Skin epidermis (tissue), 12 donors: ENCODE data around the gene PTMS.
A peak's percentile ranks its signal among the peaks of the same experiment; 100 is the strongest.
"Not testable (repeated sequence)": the region's sequence is repeated elsewhere in the genome, so short reads cannot be mapped to it uniquely, and the experiment has no call there.

Experiments
- H3K27ac ChIP-seq, 21 experiments: fragments of 200-600 bp; sonication (generic) in 11 of 21; one replicate each; pipeline ENCODE4 v1.5.0; 2020; ENCODE audit warnings: mild to moderate bottlenecking in 3 of 21, inconsistent platforms in 2 of 21, moderate library complexity in 2 of 21
- H3K4me3 ChIP-seq, 7 experiments: fragments of 200-600 bp; sonication (generic) in 2 of 7; one replicate each; pipeline ENCODE4 v1.5.0; 2020; ENCODE audit warnings: inconsistent platforms in 2 of 7, mild to moderate bottlenecking in 2 of 7, moderate library complexity in 1 of 7

Gene PTMS

GRCh38 chr12:6765634-6766581 lies at the start of gene PTMS:
Gene PTMS (plus strand): TSS chr12:6766363. CDS start chr12:6766706, 343 bp downstream.
- peak within 1 kb of the TSS; percentile 68 to 94 (median 82) for H3K27ac ChIP-seq

GRCh38 chr12:6716874-6717437 lies 49.2 kb upstream of the PTMS start:
- H3K4me3 ChIP-seq = no peak overlapping the region

More at GRCh38 chr12:6765634-6766581, at the start of gene PTMS:
- H3K4me3 ChIP-seq = peak within 1 kb of the TSS; percentile 50 to 80 (median 75)

GRCh38 chr12:6722863-6723262 lies 43.3 kb upstream of the PTMS start:
- Histone ChIP-seq H3K4me3 (peak overlapping the region in 1 of 7 experiments; percentile 59), H3K27ac (no peak overlapping the region)

More at GRCh38 chr12:6716874-6717437, 49.2 kb upstream of the PTMS start:
- H3K27ac ChIP-seq = no peak overlapping the region

GRCh38 chr12:6723607-6724408 lies 42.4 kb upstream of the PTMS start, which contains the start of gene COPS7A:
Gene COPS7A (plus strand): TSS chr12:6724046. CDS start chr12:6724657, 611 bp downstream.
- Histone ChIP-seq H3K4me3 (peak within 1 kb of the TSS; percentile 41 to 65 (median 50)), H3K27ac (peak within 1 kb of the TSS; percentile 43 to 93 (median 86))

GRCh38 chr12:6724409-6724797 lies 41.8 kb upstream of the PTMS start:
- H3K27ac ChIP-seq = peak overlapping the region; percentile 43 to 93 (median 86)
- peak overlapping the region; percentile 41 to 65 (median 50) for H3K4me3 ChIP-seq

- no peak overlapping the region for H3K4me3 ChIP-seq
- no peak overlapping the region for H3K27ac ChIP-seq
Observed at GRCh38 chr12:6725350-6725749, 40.8 kb upstream of the PTMS start.

GRCh38 chr12:6729186-6729585 lies 37.0 kb upstream of the PTMS start:
- Histone ChIP-seq H3K4me3 (no peak overlapping the region), H3K27ac (no peak overlapping the region)

- no peak overlapping the region for H3K4me3 ChIP-seq
- H3K27ac ChIP-seq = no peak overlapping the region
Observed at GRCh38 chr12:6730169-6730568, 36.0 kb upstream of the PTMS start.

GRCh38 chr12:6734506-6735387 lies 31.4 kb upstream of the PTMS start:
- H3K4me3 ChIP-seq = no peak overlapping the region
- no peak overlapping the region for H3K27ac ChIP-seq

- no peak overlapping the region for H3K4me3 ChIP-seq
- H3K27ac ChIP-seq = no peak overlapping the region
Observed at GRCh38 chr12:6735448-6736191, 30.5 kb upstream of the PTMS start.

GRCh38 chr12:6736754-6737153 lies 29.4 kb upstream of the PTMS start:
- no peak overlapping the region for H3K27ac ChIP-seq

GRCh38 chr12:6742080-6742479 lies 24.1 kb upstream of the PTMS start:
- not testable (repeated sequence) for H3K4me3 ChIP-seq

More at GRCh38 chr12:6736754-6737153, 29.4 kb upstream of the PTMS start:
- no peak overlapping the region for H3K4me3 ChIP-seq

GRCh38 chr12:6742834-6743233 lies 23.3 kb upstream of the PTMS start:
- H3K27ac ChIP-seq = no peak overlapping the region
- H3K4me3 ChIP-seq = no peak overlapping the region

More at GRCh38 chr12:6742080-6742479, 24.1 kb upstream of the PTMS start:
- not testable (repeated sequence) for H3K27ac ChIP-seq

- not testable (repeated sequence) for H3K27ac ChIP-seq, H3K4me3 ChIP-seq
Observed at GRCh38 chr12:6743300-6743699, 22.9 kb upstream of the PTMS start.

- Histone ChIP-seq H3K4me3 (no peak overlapping the region), H3K27ac (peak overlapping the region in 14 of 21 experiments; percentile 2 to 73 (median 48))
Observed at GRCh38 chr12:6745741-6746525, 20.2 kb upstream of the PTMS start.

- H3K27ac ChIP-seq = no peak overlapping the region
Observed at GRCh38 chr12:6747216-6747615, 18.9 kb upstream of the PTMS start.

GRCh38 chr12:6748761-6749160 lies 17.4 kb upstream of the PTMS start:
- H3K27ac ChIP-seq = no peak overlapping the region

More at GRCh38 chr12:6747216-6747615, 18.9 kb upstream of the PTMS start:
- H3K4me3 ChIP-seq = no peak overlapping the region

More at GRCh38 chr12:6748761-6749160, 17.4 kb upstream of the PTMS start:
- H3K4me3 ChIP-seq = no peak overlapping the region
